HEK293 (cell line): ENCODE data around the gene LRFN2.

Experiments used
- CTCF ChIA-PET: fragments of 350-600 bp; formaldehyde crosslinking; extraction: SDS; loops from one replicate; lab custom pipeline; 2021; ENCODE audit warnings: antibody characterized with exemption; lab: Yijun Ruan, JAX
- POLR2A ChIA-PET: fragments of 300-600 bp; formaldehyde crosslinking; extraction: SDS; loops from one replicate; lab custom pipeline; 2020; ENCODE audit warnings: antibody characterized with exemption, inconsistent platforms; lab: Yijun Ruan, JAX
- H3K27ac ChIP-seq: fragments of 200-500 bp; sonication (Bioruptor generic); 2 replicates; pipeline ENCODE4 v1.5.1; 2014; ENCODE audit warnings: low read depth, low read length, control low read depth, inconsistent platforms; ENCODE audit errors: extremely low read depth
- H3K36me3 ChIP-seq, 2 experiments: fragments of 200-500 bp in 1 of 2; sonication (Bioruptor generic) in 1 of 2; 1 replicate in 1 of 2; 2 replicates in 1 of 2; pipeline ENCODE4 v1.5.1; 2014 to 2017; ENCODE audit warnings: inconsistent platforms in 2 of 2, low read length in 2 of 2; ENCODE audit not compliant: control insufficient read depth in 2 of 2, insufficient read depth in 1 of 2
- H3K4me1 ChIP-seq: fragments of 200-500 bp; sonication (Bioruptor generic); 2 replicates; pipeline ENCODE4 v1.5.1; 2014; ENCODE audit warnings: mild to moderate bottlenecking, low read length, inconsistent platforms; ENCODE audit not compliant: control insufficient read depth, insufficient read depth
- H3K4me3 ChIP-seq: 2 replicates; pipeline ENCODE4 v1.5.1; 2011; ENCODE audit warnings: low read depth, mild to moderate bottlenecking, control low read depth, low read length, moderate library complexity
- H3K9me3 ChIP-seq: fragments of 200-500 bp; sonication (Bioruptor generic); 2 replicates; pipeline ENCODE4 v1.5.1; 2014; ENCODE audit warnings: low read depth, low read length, inconsistent platforms; ENCODE audit not compliant: control insufficient read depth, insufficient read depth
- BCL11B ChIP-seq: fragments of 450-650 bp; formaldehyde crosslinking; IDR thresholded peaks from 2 replicates; pipeline ENCODE4 v1.5.1; 2016; ENCODE audit warnings: low read depth, missing biosample characterization, missing genetic modification characterization
- EGR2 ChIP-seq: fragments of 450-650 bp; formaldehyde crosslinking; IDR thresholded peaks from 2 replicates; pipeline ENCODE4 v1.5.1; 2016; ENCODE audit warnings: low read depth, missing biosample characterization, missing genetic modification characterization
- ELK4 ChIP-seq: IDR thresholded peaks from 2 replicates; pipeline ENCODE4 v1.6.1; 2011; ENCODE audit warnings: mild to moderate bottlenecking, low read depth, low read length, borderline replicate concordance
- GFI1B ChIP-seq: fragments of 450-650 bp; formaldehyde crosslinking; IDR thresholded peaks from 2 replicates; pipeline ENCODE4 v1.5.1; 2016; ENCODE audit warnings: missing biosample characterization, missing genetic modification characterization
- GLIS1 ChIP-seq: fragments of 450-650 bp; formaldehyde crosslinking; IDR thresholded peaks from 2 replicates; pipeline ENCODE4 v1.5.1; 2016; ENCODE audit warnings: missing biosample characterization, missing genetic modification characterization
- HIC1 ChIP-seq: fragments of 450-650 bp; formaldehyde crosslinking; IDR thresholded peaks from 2 replicates; pipeline ENCODE4 v1.5.1; 2016; ENCODE audit warnings: missing biosample characterization, missing genetic modification characterization
- HOXC10 ChIP-seq: sonication (generic); formaldehyde crosslinking; IDR thresholded peaks from 2 replicates; pipeline ENCODE4 v1.8.1; 2023; ENCODE audit warnings: mild to moderate bottlenecking, missing genetic modification reagents
- SP2 ChIP-seq: fragments of 450-650 bp; formaldehyde crosslinking; IDR thresholded peaks from 2 replicates; pipeline ENCODE4 v1.5.1; 2016; ENCODE audit warnings: missing biosample characterization, missing genetic modification characterization
- SP7 ChIP-seq: fragments of 450-650 bp; formaldehyde crosslinking; IDR thresholded peaks from 2 replicates; pipeline ENCODE4 v1.5.1; 2016; ENCODE audit warnings: missing biosample characterization, missing genetic modification characterization
- ZBTB10 ChIP-seq: fragments of 450-650 bp; formaldehyde crosslinking; IDR thresholded peaks from 2 replicates; pipeline ENCODE4 v1.5.1; 2016; ENCODE audit warnings: missing biosample characterization, missing genetic modification characterization
- ZBTB48 ChIP-seq: fragments of 450-650 bp; formaldehyde crosslinking; IDR thresholded peaks from 2 replicates; pipeline ENCODE4 v1.5.1; 2016; ENCODE audit warnings: missing biosample characterization, missing genetic modification characterization
- ZNF239 ChIP-seq: fragments of 450-650 bp; formaldehyde crosslinking; IDR thresholded peaks from 2 replicates; pipeline ENCODE4 v1.5.1; 2016; ENCODE audit warnings: missing biosample characterization, missing genetic modification characterization
- ZNF423 ChIP-seq: fragments of 450-650 bp; formaldehyde crosslinking; IDR thresholded peaks from 2 replicates; pipeline ENCODE4 v1.5.1; 2016; ENCODE audit warnings: missing biosample characterization, missing genetic modification characterization
- ZNF513 ChIP-seq: fragments of 450-650 bp; IDR thresholded peaks from 2 replicates; pipeline ENCODE4 v1.5.1; 2018; ENCODE audit warnings: missing biosample characterization, missing genetic modification characterization
- ZNF529 ChIP-seq: fragments of 450-650 bp; formaldehyde crosslinking; IDR thresholded peaks from 2 replicates; pipeline ENCODE4 v1.5.1; 2017; ENCODE audit warnings: missing genetic modification characterization, missing biosample characterization; ENCODE audit not compliant: insufficient replicate concordance
- ZNF530 ChIP-seq: fragments of 450-650 bp; formaldehyde crosslinking; IDR thresholded peaks from 2 replicates; pipeline ENCODE4 v1.5.1; 2016; ENCODE audit warnings: low read depth, missing biosample characterization, missing genetic modification characterization
- ZNF830 ChIP-seq: fragments of 450-650 bp; IDR thresholded peaks from 2 replicates; pipeline ENCODE4 v1.5.0; 2018; ENCODE audit warnings: missing biosample characterization, missing genetic modification characterization, low read depth, mild to moderate bottlenecking, moderate library complexity

Gene LRFN2

GRCh38 chr6:40577672-40578071 lies 9.5 kb downstream of the LRFN2 start (continued):
- no peak for TF ChIP-seq ZNF529 (tag by site-specific recombination)
- no peak for TF ChIP-seq EGR2 (tag by site-specific recombination)
- TF ChIP-seq ZNF530 (tag by site-specific recombination): no peak
- no peak for TF ChIP-seq ZNF239 (tag by site-specific recombination)
- TF ChIP-seq HIC1 (tag by site-specific recombination): no peak
- no peak for TF ChIP-seq ZNF830
- no peak for TF ChIP-seq SP2 (tag by site-specific recombination)
- TF ChIP-seq, all 188 proteins: peak for 0

- TF ChIP-seq ZNF423 (tag by site-specific recombination) (no peak), HOXC10 (CRISPR knock-in tag) (no peak), GFI1B (tag by site-specific recombination) (no peak), SP7 (no peak), ZNF513 (tag by site-specific recombination) (no peak), BCL11B (tag by site-specific recombination) (no peak), ZNF830 (no peak), ELK4 (no peak), ZBTB48 (tag by site-specific recombination) (no peak), GLIS1 (no peak), ZBTB10 (tag by site-specific recombination) (no peak)
- CTCF ChIA-PET: interaction anchor here (1.0 to 1.4 kb wide), 2 partner anchors 15 to 39 kb away, joined by 5 to 7 read pairs; no protein-coding TSS in a partner anchor
- H3K4me1 ChIP-seq: no peaks in the 10 kb centered on the region
- no peaks in the 10 kb centered on the region for H3K36me3 ChIP-seq
- H3K9me3 ChIP-seq: no peaks in the 10 kb centered on the region
- H3K27ac ChIP-seq: no peak overlapping the region
- H3K4me3 ChIP-seq: no peak overlapping the region
- POLR2A ChIA-PET: interaction anchor here (1.2 kb wide), 1 partner anchor 11 kb away, joined by 4 read pairs; no protein-coding TSS in a partner anchor
These were observed 13.9 kb downstream of the LRFN2 start for GRCh38 chr6:40573221-40573620.
